Activated CD8-positive, alpha-beta T cell treated with anti-CD3 and anti-CD28 coated beads, Interleukin-2, amount 10 ng/mL, durations not matched to agents 7 days and 5 days (primary cell): ENCODE measurements around the gene HLF. TPM values are rescaled to one million over a fixed set of nuclear protein-coding genes. Genes with fewer than 3 reads are reported as not detected.

Experiments used
- ATAC-seq: fragments of 150-1000 bp; cut with Tn5 transposase; one replicate; pipeline ENCODE4 v1.10.0; 2021; ENCODE audit warnings: moderate library complexity
- CTCF ChIA-PET: fragments of 350-600 bp; sonication (Branson Sonifier 250); formaldehyde crosslinking; loops from one replicate; lab custom pipeline; 2021; ENCODE audit warnings: antibody characterized with exemption; lab: Charles Lee
- POLR2A ChIA-PET: fragments of 350-600 bp; sonication (Branson Sonifier 250); formaldehyde crosslinking; loops from one replicate; lab custom pipeline; 2021; ENCODE audit warnings: antibody characterized with exemption; lab: Charles Lee
- DNase-seq: peaks from one replicate; pipeline ENCODE4 v3.0.0-alpha.2; 2020
- H3K27ac Mint-ChIP-seq: one replicate; pipeline ENCODE4 v1.8.0; 2021; ENCODE audit warnings: mild to moderate bottlenecking, mixed read lengths
- H3K27me3 Mint-ChIP-seq: one replicate; pipeline ENCODE4 v1.8.0; 2021; ENCODE audit warnings: low read depth, mixed read lengths
- H3K36me3 Mint-ChIP-seq: one replicate; pipeline ENCODE4 v1.8.0; 2021; ENCODE audit warnings: low read depth, mixed read lengths
- H3K4me1 Mint-ChIP-seq: one replicate; pipeline ENCODE4 v1.8.0; 2021; ENCODE audit warnings: low read depth, mixed read lengths
- H3K4me3 Mint-ChIP-seq: one replicate; pipeline ENCODE4 v1.8.0; 2021; ENCODE audit warnings: mild to moderate bottlenecking, mixed read lengths
- H3K9me3 Mint-ChIP-seq: one replicate; pipeline ENCODE4 v1.8.0; 2022; ENCODE audit warnings: mixed read lengths; ENCODE audit not compliant: insufficient read depth
- total RNA-seq, 2 experiments: library from RNA; stranded (reverse); gene quantifications; one replicate each; pipeline ENCODE4 v1.2.3, GENCODE V29; 2021

HLF gene
- total RNA-seq, 2 experiments from 2014 or later = 0.13 to 0.21 TPM

GRCh38 chr17:55268649-55269480 is 4.1 kb downstream of the HLF start:
- DNase-seq (no peak), ATAC-seq (no peak)
- no peak overlapping the region for H3K27ac Mint-ChIP-seq
- no peak overlapping the region for H3K4me3 Mint-ChIP-seq
- ChIA-PET CTCF (interaction anchor here (1.5 kb wide), 1 partner anchor 276 kb away, joined by 5 read pairs; no protein-coding TSS in a partner anchor), POLR2A (no interaction called here)
- H3K4me1 Mint-ChIP-seq = peaks cover 22% of the 10 kb centered on the region
- no peaks in the 10 kb centered on the region for H3K9me3 Mint-ChIP-seq
- H3K27me3 Mint-ChIP-seq = peaks cover 74% of the 10 kb centered on the region
- H3K36me3 Mint-ChIP-seq = no peaks in the 10 kb centered on the region

DNA sequence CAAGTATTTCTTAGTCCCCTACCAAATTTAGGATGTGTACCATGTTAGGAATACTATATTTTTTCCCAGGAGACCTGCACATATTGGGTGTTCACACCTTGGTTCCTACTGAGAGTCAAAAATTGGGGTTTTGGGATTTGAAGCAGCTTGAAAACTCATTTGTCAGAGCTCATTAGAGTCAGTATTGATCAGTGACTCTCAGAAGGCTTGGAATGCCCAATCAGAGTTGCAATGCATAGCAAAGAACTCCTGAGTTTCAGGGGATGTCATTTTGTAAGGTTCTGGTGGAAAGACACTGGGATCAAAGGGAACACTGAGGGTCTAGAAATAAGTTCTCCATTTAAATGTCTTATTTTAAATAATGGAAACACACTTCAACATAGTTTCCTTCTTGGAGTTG is 5.1 kb downstream of the HLF start:
- Mint-ChIP-seq H3K27ac (no peak overlapping the region), H3K9me3 (no peaks in the 10 kb centered on the region), H3K4me1 (peaks cover 14% of the 10 kb centered on the region), H3K4me3 (no peak overlapping the region), H3K36me3 (no peaks in the 10 kb centered on the region), H3K27me3 (peaks cover 72% of the 10 kb centered on the region)
- DNase-seq (no peak), ATAC-seq (no peak)
- CTCF ChIA-PET = no interaction called here
- POLR2A ChIA-PET = no interaction called here

- H3K9me3 Mint-ChIP-seq = no peaks in the 10 kb centered on the region
- H3K27me3 Mint-ChIP-seq = peaks cover 66% of the 10 kb centered on the region
- ChIA-PET CTCF (no interaction called here), POLR2A (no interaction called here)
- peaks cover 11% of the 10 kb centered on the region for H3K4me1 Mint-ChIP-seq
- H3K27ac Mint-ChIP-seq = no peak overlapping the region
- no peak overlapping the region for H3K4me3 Mint-ChIP-seq
- H3K36me3 Mint-ChIP-seq = no peaks in the 10 kb centered on the region
- DNase-seq (no peak), ATAC-seq (no peak)
Observed at GRCh38 chr17:55271223-55271571, 6.4 kb downstream of the HLF start.

DNA sequence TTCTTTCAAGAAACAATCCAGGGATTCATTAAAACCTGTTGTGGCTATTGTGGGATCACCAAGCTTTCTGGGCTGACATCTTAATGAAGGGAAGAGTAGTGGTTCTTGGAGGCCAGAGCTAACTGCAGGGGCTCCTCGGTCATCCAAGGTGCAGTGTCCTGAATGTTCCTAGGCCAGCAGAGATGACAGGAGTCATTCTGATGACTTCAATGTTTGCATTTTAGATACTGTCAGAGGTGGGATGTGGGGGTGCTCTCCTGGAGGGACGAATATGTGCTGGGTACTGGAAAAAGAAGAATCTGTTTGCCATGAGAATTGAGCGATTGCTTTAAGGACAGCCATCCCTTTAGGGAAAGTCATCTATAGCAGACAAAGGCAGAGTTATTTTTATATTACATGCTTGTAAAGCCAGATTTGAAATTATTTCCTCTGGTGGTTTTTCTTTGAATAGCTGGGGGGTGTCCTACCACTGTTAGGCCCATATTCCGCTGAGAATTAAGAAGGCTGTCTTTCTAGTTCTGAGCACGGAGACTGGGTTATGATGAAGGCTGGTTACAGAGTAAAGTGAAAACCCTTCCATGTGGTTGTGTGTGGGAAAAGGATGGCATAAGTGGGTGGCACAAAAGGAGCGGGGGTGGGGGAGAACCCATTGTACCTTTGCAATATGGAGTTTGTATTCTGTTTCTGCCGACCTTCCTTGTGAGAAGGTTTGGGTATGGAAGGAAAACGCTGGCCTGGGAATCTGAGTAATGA is 7.4 kb downstream of the HLF start:
- Mint-ChIP-seq H3K36me3 (no peaks in the 10 kb centered on the region), H3K27ac (no peak overlapping the region), H3K9me3 (no peaks in the 10 kb centered on the region), H3K4me3 (no peak overlapping the region), H3K4me1 (peaks cover 11% of the 10 kb centered on the region), H3K27me3 (peaks cover 57% of the 10 kb centered on the region)
- POLR2A ChIA-PET = no interaction called here
- CTCF ChIA-PET = no interaction called here
- DNase-seq (no peak), ATAC-seq (no peak)

DNA sequence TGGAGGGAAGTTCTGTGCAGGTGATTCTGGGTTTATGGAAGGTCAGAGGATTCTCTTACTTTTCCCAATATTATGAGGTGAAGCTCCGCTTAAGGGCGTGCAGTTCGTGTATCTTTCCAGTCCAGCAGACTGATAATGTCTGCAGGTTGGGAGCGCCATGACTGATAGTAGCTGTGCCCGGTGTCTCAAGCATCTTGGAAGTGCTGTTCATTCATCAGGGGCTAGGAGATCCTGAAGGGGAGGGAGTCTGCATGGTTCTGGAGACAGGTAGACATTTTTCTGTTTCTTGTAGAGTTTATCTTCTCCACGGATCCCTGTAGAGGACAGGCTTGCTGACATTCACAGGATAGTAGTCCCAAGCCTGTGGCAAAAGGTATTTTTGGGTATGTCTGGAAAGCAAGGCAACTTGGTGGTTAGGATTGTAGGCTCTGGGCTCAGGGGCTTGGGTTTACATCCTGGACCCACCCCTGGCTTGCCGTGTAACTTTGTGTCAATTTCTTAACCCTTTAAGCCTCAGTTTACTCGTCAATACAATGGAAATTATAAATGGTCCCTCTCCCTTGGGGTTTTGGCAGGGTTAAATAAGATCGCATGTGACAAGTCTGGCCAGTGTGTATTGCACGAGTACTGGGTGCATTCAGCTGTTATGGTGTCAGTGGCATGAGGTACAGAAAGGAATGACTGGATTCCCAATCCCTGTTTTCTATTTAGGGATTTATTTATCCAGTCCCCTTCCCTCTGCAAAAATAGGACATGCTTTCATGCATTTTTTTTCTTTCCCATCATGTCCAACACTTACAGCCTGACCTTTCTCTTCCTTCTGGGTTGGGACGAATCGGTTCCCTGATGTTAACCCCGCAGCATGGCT is 8.2 kb downstream of the HLF start:
- H3K36me3 Mint-ChIP-seq = no peaks in the 10 kb centered on the region
- no peaks in the 10 kb centered on the region for H3K9me3 Mint-ChIP-seq
- CTCF ChIA-PET = no interaction called here
- peaks cover 11% of the 10 kb centered on the region for H3K4me1 Mint-ChIP-seq
- POLR2A ChIA-PET = no interaction called here
- no peak overlapping the region for H3K4me3 Mint-ChIP-seq
- ATAC-seq (no peak), DNase-seq (no peak)
- H3K27me3 Mint-ChIP-seq = peaks cover 51% of the 10 kb centered on the region
- no peak overlapping the region for H3K27ac Mint-ChIP-seq

DNA sequence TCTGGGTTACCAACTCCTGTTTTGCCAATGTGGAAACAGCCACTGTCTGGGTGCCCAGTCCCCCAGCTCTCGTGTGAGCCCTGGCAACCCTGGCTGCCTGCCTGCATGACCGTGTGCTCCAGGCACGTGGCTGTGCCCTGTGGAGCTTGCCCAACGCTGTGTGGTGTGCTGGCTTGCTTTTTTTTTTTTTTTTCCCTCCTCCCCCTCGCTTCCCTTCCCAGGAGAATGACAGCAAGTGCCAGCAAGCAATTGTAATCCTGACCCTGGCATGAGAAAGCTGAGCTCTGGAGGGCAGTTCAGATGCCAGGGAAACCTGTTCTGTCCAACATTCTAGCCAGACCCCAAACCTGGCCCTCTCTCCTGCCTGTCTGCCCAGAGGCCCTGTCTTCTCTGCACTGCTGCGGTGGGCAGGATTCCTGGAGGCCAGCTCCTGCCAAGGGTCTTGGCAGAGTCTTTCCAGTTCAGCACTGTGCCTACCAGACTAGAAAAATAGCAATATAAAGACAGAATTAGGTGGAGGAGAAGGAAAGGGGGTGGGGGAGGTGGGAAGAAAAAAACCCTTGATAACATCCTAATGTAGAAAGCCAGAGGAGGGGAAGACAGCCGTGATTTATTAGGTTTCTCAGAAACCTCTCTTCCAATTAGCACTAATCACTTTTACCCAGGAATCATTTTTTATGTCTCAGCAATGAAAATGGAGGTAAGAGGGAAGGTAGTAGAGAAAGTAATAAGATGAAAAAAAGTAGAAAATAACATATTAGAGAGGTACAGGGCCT is 9.0 kb downstream of the HLF start:
- ChIA-PET POLR2A (interaction anchor here (0.5 kb wide), 1 partner anchor 791 kb away, joined by 3 read pairs; no protein-coding TSS in a partner anchor), CTCF (no interaction called here)
- peaks cover 11% of the 10 kb centered on the region for H3K4me1 Mint-ChIP-seq
- no peak overlapping the region for H3K27ac Mint-ChIP-seq
- DNase-seq (no peak), ATAC-seq (no peak)
- H3K9me3 Mint-ChIP-seq = no peaks in the 10 kb centered on the region
- H3K4me3 Mint-ChIP-seq = no peak overlapping the region
- no peaks in the 10 kb centered on the region for H3K36me3 Mint-ChIP-seq
- peaks cover 44% of the 10 kb centered on the region for H3K27me3 Mint-ChIP-seq

GRCh38 chr17:55274355-55275255 is 9.8 kb downstream of the HLF start:
- DNase-seq = no peak
- Mint-ChIP-seq H3K27ac (no peak overlapping the region), H3K4me3 (no peak overlapping the region), H3K4me1 (peaks cover 11% of the 10 kb centered on the region), H3K36me3 (no peaks in the 10 kb centered on the region), H3K9me3 (no peaks in the 10 kb centered on the region), H3K27me3 (peaks cover 38% of the 10 kb centered on the region)
- ChIA-PET CTCF (no interaction called here), POLR2A (no interaction called here)
- ATAC-seq = no peak

GRCh38 chr17:55275894-55276804 is 11.4 kb downstream of the HLF start:
- H3K4me3 Mint-ChIP-seq = no peak overlapping the region
- H3K27ac Mint-ChIP-seq = no peak overlapping the region
- ChIA-PET POLR2A (no interaction called here), CTCF (interaction anchor here (1.6 kb wide), 1 partner anchor 81 kb away, joined by 4 read pairs; no protein-coding TSS in a partner anchor)
- ATAC-seq (no peak), DNase-seq (no peak)
- peaks cover 11% of the 10 kb centered on the region for H3K4me1 Mint-ChIP-seq
- no peaks in the 10 kb centered on the region for H3K36me3 Mint-ChIP-seq
- H3K27me3 Mint-ChIP-seq = peaks cover 28% of the 10 kb centered on the region
- no peaks in the 10 kb centered on the region for H3K9me3 Mint-ChIP-seq

DNA sequence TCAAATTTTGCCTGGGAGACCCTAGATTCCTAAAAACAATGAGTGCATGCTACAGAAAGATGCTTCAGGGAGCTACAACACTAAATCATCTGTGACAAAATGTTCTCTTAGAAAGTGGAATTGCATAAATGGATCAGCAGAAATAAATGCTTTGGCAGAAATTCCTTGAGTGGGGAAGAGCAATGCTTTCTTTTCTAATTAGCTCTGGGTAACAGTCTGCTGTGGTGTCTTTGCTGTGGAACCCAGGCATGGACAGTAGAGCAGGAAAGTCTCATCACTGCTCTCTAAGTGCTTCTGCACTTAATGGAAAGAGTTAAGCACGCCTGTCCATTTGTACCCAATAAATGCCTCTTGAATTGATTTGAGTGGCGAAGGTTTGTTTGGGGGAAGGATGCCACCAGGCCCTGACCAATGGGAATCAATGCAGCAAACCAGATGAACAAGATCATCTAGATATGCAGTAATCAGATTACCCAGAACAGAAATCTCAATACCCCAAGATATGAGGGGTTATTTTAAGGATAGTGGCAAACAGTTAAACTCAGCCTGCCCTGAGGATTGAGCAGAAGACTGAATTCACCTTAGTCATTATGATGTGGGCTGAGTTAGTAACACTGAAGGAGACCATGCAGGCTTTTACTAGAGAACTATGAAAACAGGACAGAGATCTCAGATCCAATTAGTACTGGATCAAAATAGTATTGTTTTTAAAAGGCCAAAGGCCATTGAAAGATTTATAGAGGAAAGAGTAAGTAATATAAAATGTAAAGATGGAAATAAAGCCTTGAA is 13.6 kb downstream of the HLF start:
- ATAC-seq (no peak), DNase-seq (no peak)
- ChIA-PET POLR2A (interaction anchor here (0.6 kb wide), 1 partner anchor 39 kb away, joined by 4 read pairs; no protein-coding TSS in a partner anchor), CTCF (interaction anchor here (0.6 to 1.3 kb wide), 2 partner anchors 17 to 284 kb away, joined by 3 read pairs; no protein-coding TSS in a partner anchor)
- Mint-ChIP-seq H3K27me3 (peaks cover 20% of the 10 kb centered on the region), H3K36me3 (no peaks in the 10 kb centered on the region), H3K27ac (no peak overlapping the region), H3K9me3 (no peaks in the 10 kb centered on the region), H3K4me3 (no peak overlapping the region), H3K4me1 (no peaks in the 10 kb centered on the region)
